SHP77 treated with DMSO at 0.1 percent for 48 hours (cell line): ENCODE results near the gene GPSM3.
"Not testable (repeated sequence)": the region's sequence is repeated elsewhere in the genome, so short reads cannot be mapped to it uniquely, and the experiment has no call there.

Experiments used
- DNase-seq: peaks from one replicate; lab custom pipeline; 2025; lab: John Stamatoyannopoulos, UW

The GPSM3 gene

DNA sequence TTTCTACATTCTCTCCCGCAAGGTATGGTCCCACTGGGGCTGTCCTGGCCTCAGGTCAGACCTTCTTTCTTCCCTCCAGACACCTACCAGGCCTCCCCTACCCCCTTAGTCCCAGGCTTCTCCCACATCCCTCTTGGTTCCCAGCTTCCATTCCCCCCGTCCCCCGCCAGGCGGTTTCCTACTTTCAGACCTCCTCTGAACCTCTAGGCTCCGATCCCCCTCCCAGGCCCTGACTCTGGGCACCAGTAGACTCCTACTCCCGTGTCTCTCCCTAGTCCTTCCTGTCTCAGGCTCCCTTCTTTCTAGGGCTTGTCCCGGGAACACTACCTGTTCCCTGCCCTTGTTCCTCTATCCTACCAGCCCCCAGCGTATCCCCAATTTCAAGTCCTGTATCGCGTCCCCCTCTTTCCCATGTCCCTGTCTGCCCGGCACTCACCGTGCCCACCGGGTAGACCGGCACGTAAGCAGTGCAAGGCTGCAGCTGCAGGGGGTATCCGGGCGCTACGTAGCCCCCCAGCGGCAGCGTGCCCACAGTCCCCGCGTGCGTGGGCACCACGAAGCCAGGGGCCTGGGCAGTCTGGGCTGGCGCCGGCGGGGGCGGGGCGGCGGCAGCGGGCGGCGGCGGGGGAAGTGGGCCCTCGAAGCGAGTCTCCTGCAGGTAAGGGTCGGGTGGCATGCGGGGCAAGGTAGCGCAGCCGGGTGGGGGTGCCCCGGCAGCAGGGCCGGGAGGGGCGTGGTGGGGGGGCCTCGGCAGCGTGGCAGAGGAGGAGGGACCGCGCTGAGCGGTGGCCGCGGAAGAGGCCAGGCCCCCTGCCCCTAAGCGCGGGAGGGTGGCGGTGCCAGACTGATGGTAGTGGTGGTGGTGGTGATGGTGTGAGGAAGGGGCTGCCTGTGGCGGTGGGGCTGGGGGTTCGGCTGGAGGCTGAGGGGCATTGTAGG is 42.2 kb downstream of the GPSM3 start:
- no peak for DNase-seq

- DNase-seq = no peak
Observed at GRCh38 chr6:32149092-32149755, 43.2 kb downstream of the GPSM3 start.

DNA sequence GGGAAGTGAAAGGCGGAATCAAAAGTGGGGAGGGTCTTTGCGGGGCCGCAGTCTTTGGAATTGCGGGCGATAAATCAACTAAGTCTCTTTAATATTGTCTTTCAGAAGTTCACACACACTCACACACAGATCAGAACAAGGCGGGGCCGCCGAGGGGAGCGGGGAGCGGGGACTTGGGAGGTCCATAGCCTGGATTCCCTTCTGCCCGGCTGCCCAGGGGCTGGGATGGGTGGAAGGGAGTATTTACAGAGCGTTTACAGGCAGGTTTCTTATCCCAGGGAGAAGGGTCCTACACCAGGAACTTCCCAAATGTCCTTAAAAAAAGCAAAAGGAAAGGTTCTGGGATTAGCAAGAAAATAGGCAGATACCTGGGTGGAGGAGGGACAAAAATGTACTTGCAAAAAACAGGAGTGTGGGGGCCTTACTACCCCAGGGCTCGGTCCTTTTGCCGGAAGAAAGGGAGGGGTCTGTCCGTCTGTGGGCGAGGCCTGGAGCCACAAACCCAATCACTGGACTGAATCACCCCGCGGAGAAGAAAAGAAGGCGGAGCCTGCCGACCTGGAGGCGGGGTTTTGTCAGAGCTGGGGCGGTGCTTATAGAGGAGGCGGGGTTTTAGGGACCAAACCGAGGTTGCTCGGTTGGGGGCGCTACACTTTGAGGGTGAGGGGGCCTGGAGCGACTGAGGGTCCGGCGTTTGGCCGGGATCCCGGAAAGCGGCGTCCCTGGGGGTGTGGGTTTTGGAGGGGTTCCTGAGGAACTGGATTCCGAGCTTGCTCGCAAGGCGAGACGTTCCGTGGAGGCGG is 44.0 kb downstream of the GPSM3 start:
- DNase-seq = no peak

DNA sequence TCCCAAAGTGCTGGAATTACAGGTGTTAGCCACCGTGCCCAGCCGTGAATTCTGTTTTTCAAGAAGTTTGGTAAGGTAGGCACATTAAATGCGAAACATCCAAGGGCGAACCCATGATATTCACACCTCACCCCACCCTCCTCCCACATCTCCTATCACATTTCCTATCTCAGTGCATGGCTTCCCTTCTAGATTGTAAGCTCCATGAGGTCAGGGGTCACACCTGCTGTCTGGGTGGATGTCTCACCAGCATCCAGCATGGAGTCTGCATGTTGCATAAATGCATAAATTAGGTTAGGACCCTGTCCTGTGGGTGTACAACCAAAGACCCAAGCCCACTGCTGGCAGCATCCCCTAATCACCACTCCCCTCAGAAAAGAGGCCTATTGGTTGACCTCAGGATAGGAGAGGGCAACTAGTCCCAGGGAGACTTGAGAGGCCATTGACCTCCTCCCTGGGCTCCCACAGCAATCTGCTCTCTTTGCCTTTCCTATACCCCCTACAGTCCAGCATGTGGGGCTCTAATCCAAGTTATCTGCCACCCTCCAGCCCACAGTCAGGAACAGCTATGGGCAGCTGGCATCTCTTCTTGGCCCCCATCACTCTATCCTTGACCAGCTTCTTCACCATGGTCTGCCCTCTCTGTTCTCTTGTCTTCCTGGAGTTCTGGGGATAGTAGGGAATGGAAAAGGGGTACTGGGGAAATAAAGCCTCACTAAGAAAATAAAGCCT is 44.9 kb downstream of the GPSM3 start:
- no peak for DNase-seq

GRCh38 chr6:32146687-32147086 is 45.8 kb downstream of the GPSM3 start:
- no peak for DNase-seq

- DNase-seq = no peak
Observed at GRCh38 chr6:32146287-32146686, 46.2 kb downstream of the GPSM3 start.

- not testable (repeated sequence) for DNase-seq
Observed at GRCh38 chr6:32144238-32144637, 48.2 kb downstream of the GPSM3 start.
